Measurements from ENCODE around the gene BST1.
A peak's percentile ranks its signal among the peaks of the same experiment; 100 is the strongest.

BST1 gene

GRCh38 chr4:15676039-15676438, 26.8 kb upstream of the BST1 start:
- DNase-seq (ENCODE audit: low read depth) = no peak

DNA sequence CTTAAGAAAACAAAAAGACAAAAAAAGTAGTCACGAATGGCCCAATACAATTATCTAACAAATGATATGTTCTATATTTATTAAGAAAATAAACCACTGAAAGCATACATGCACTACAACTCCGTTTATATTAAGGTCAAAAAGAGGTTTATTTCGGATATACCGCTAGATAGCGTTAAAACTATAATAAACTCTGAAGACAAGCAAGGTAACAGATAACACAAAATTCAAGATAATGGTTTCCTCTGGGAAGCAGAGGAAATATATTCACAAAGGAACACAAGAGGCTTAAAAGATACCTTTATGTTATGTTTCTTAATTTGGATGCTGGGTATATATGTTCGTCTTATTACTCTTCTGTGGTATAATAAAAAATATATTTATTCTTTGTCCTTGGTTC, 26.0 kb upstream of the BST1 start:
- DNase-seq (ENCODE audit: low read depth) = no peak

- DNase-seq (ENCODE audit: low read depth) = no peak
Measured at GRCh38 chr4:15677507-15677988, 25.3 kb upstream of the BST1 start.

- DNase-seq (ENCODE audit: low read depth) = no peak
Measured at GRCh38 chr4:15681067-15681371, 21.8 kb upstream of the BST1 start.

DNA sequence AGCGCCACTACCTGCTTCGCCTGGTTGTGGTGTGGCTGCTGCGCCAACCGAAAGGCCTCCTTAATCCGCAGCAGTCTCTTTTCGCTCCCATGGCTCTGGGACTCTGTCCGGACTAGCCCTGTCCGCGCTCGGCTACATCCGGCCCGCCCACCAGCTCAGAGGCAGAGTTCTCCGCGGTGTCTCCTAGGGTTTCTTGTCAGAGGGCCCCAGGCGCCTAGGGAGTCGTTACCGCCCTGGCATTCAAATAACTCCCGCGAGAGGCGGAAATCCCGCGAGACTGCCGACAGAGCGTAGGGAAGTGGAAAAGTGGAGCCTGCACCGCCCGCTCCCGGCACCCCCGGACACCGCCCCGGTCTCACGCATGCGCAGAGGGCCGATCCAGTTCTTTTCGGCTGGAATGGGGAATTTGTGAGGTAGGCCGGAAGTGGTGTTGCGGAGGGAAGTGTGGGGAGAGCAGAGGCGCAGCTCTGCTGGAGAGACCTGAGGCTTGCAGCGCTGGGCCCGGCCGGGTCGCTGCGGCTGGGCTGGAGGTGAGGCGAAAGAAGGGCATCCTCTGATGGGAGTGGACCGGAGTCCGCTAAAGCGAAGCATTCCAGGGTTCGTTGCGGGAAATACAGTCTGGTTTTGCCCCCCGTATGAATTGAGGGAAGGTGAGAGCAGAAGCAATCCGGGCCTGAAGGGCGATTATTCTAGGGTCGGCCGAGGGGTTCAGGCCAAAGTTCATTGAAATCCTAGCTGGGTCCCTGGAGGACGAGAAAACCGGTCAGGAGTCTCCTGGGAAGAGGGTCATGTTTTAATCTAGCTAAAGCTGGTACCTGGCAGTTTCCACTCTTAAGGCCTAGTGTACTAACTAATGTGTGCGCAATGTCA, 21.3 kb upstream of the BST1 start, which contains the start of gene FAM200B:
Gene FAM200B, plus strand, starts transcription at position 456 of the 870 bp plus-strand sequence. CDS start 5,151 bp downstream, outside the sequence.
- peak; percentile 97 for DNase-seq (ENCODE audit: low read depth)

DNA sequence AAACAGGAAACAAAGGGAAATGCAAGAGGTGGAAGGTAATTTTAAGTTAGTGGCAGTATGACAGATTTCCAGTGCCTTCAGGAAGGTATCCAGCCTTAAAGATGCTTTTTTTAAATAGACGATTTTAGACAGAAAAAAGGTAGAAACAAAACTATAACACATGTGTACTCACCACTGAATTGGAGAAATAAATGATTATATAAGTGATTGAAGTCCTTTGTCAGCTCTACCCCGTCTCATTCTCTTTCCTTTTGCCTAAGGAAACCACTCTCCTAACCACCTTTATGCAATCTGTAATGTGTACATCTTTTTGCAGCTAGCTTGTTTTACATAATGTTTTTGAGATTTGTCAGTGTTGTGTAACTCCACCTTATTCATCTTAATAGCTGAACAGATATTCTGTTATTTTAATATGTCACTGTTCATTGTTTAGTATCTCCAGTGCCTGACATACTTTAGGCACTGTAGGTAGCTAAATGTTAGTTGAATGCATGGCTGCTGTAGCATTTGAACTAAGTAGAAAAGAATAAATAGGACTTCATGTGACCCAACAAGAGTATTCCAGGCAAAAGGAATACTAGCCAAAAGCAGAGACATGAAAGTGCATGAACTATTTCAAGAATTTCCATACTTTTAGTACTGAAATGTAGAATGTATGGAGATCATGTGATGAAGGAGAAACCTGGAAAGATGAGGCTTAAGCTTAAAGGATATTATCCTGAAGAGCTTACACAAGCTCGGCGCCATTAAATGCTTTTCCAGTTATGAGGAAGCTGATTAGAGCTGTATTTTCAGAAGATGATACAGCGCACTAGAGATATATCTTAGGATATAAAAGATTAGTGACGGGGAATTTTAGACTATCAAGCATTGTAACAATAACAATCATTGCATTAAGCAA, 20.4 kb upstream of the BST1 start:
- DNase-seq (ENCODE audit: low read depth) = no peak

GRCh38 chr4:15683143-15683495, 19.7 kb upstream of the BST1 start:
- DNase-seq (ENCODE audit: low read depth) = no peak

GRCh38 chr4:15684498-15684897, 18.4 kb upstream of the BST1 start:
- DNase-seq (ENCODE audit: low read depth) = no peak

DNA sequence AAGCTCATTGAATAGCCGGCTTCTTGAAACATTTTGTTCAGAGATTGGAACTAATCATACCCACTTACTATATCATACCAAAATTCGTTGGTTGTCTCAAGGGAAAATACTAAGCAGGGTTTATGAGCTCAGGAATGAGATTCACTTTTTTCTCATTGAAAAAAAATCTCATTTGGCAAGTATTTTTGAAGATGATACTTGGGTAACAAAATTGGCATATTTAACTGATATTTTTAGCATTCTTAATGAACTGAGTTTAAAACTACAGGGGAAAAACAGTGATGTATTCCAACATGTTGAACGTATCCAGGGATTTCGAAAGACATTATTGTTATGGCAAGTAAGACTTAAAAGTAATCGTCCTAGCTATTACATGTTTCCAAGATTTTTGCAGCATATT, 14.8 kb upstream of the BST1 start:
- no peak for DNase-seq (ENCODE audit: low read depth)

DNA sequence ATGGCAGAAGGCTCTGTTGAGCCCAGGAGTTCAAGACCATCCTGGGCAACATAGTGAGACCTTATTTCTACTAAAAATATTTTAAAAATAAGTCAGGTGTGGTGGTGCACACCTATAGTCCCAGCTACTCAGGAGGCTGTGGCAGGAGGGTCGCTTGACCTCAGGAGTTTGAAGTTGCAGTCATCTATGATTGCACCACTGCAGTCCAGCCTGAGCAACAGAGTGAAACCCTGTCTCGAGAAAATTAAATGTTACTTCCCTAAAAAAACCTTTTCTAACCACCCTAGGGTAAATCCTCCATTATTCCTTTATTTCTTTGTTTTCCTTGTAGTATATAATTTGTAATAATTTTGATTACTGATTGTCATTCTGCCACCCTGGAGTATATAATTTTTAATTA, 13.3 kb upstream of the BST1 start:
- DNase-seq (ENCODE audit: low read depth) = no peak

GRCh38 chr4:15690020-15690809, 12.7 kb upstream of the BST1 start:
- peak; percentile 93 for DNase-seq (ENCODE audit: low read depth)

GRCh38 chr4:15691346-15692135, 11.3 kb upstream of the BST1 start:
- no peak for DNase-seq (ENCODE audit: low read depth)

DNA sequence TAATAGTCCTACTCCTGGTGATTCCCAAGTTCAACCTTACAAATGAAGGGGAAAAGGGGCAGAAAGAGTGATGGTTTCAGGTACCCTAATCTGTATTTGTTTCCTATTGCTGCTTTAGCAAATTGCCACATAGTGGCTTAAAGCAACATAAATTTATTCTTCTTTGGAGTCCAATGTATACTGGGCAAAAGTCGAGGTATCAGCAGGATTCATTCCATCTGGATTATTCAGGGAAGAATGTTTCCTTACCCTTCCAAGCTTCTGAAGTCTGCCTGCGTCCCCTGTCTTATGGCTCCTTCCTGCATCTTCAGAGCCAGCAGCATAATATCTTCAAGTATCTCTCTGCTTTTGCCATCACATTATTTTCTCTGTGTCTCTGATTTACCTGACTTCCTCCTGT, 10.3 kb upstream of the BST1 start:
- no peak for DNase-seq (ENCODE audit: low read depth)

- no peak for DNase-seq (ENCODE audit: low read depth)
Measured at GRCh38 chr4:15694431-15694830, 8.4 kb upstream of the BST1 start.

- DNase-seq (ENCODE audit: low read depth) = peak; percentile 97
Measured at GRCh38 chr4:15695240-15695699, 7.6 kb upstream of the BST1 start.

- no peak for DNase-seq (ENCODE audit: low read depth)
Measured at GRCh38 chr4:15695729-15696128, 7.1 kb upstream of the BST1 start.

DNA sequence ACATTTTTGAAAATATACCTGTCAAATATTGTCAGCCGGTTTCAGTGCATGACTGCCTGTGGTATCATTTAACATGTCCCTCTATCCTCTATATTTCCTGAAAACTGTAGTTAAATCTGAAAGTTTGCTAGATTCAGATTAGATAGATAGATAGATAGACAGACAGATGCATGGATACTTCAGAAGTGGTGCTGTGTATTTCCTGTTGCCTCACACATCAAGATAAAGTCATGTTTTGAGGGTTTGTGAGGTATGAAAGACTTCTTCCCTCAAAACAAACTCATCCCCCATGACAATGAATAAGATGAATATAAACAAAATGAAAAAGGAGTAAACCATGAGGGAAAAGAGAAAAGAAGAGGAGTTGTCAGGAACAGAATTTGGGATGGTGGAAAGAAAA, 6.0 kb upstream of the BST1 start:
- DNase-seq (ENCODE audit: low read depth) = no peak

DNA sequence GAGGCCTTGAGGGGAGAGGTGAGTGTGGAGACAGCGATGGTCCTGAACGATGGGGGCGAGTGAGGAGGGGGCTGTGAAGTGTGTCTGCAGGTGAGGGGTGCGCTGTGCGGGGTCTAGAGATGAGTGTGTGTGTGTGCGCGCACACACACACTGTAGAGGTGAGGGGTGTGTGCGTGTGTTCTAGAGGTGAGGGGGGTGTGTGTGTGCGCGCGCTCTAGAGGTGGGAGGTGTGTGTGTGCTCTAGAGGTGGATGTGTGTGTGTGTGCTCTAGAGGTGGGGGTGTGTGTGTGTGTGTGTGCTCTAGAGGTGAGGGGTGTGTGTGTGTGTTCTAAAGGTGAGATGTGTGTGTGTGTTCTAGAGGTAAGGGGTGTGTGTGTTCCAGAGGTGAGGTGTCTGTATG, 574 bp downstream of the BST1 start:
- DNase-seq (ENCODE audit: low read depth) = no peak

DNA sequence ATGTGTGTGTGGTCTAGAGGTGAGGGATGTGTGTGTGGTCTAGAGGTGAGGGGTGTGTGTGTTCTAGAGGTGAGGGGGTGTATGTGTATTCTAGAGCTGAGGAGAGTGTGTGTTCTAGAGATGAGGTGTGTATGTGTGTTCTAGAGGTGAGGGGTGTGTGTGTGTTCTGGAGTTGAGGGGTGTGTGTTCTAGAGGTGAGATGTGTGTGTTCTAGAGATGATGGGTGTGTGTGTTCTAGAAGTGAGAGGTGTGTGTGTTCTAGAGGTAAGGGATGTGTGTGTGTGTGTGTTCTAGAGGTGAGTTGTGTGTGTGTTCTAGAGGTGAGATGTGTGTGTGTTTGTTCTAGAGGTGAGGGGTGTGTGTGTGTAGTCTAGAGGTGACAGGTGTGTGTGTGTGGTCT, 1.3 kb downstream of the BST1 start:
- DNase-seq (ENCODE audit: low read depth) = no peak

DNA sequence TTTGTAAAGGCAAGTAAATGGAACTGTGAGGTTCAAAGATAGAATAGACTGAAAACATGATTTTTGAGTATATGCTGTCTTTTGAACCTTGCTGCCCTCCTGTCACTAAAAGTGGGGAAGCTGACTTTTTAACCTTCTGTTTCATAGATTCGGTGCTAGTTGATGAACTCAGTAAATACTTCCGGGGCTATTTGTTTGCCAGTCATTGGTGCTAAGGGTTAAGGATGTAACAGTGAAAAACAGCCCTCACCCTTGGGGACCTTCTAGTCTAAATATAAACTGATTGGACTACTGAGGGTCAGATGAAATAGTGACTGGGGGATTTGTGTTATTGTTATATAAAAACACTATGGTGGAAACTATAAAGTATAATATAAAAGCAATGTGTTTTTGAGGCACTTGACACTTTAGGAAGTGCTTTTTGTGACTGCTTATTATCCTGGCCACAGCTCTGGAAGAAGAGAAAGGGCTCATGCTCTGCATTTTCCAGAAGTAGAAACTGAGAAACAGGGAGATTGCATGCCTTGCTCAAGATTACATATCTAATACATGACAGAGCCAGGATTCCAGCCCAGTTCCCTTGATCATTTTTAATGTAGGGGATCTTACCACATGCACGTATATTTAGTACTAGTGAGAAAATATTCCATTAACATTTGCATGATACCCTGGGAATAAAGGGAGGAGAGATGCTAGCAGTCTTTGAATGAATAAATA, 3.9 kb downstream of the BST1 start:
- no peak for DNase-seq (ENCODE audit: low read depth)

DNA sequence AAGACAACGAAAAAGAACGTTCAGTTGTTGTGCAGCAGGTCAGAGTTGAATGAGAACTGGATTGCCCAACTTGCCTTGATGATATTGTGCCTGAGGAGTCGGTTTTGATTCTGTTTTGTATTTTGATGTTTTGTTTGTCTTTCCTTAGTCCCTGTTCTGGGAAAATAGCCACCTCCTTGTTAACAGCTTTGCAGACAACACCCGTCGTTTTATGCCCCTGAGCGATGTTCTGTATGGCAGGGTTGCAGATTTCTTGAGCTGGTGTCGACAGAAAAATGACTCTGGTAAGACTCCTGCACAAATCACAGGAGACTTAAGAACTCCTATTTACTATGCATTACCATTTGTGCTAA, 4.5 kb downstream of the BST1 start:
- DNase-seq (ENCODE audit: low read depth) = no peak
